HFFc6 (cell line): ENCODE results near the gene CTNNA2. TPM values are rescaled to one million over a fixed set of nuclear protein-coding genes. Genes with fewer than 3 reads are reported as not detected.

ENCODE experiments used
- DNase-seq: peaks from one replicate; pipeline ENCODE4 v3.0.0-alpha.2; 2018
- H3K27ac Mint-ChIP-seq: 2 replicates; pipeline ENCODE4 v1.8.0; 2020; ENCODE audit warnings: mild to moderate bottlenecking, mixed read lengths
- H3K27me3 Mint-ChIP-seq: 2 replicates; pipeline ENCODE4 v1.8.0; 2021; ENCODE audit warnings: mild to moderate bottlenecking, moderate library complexity, mixed read lengths; ENCODE audit not compliant: insufficient read depth
- H3K36me3 Mint-ChIP-seq: 2 replicates; pipeline ENCODE4 v1.8.0; 2021; ENCODE audit warnings: low read depth, mixed read lengths
- H3K4me1 Mint-ChIP-seq: 2 replicates; pipeline ENCODE4 v1.8.0; 2020; ENCODE audit warnings: low read depth, mixed read lengths
- H3K4me3 Mint-ChIP-seq: 2 replicates; pipeline ENCODE4 v1.8.0; 2020; ENCODE audit warnings: mild to moderate bottlenecking, moderate library complexity, mixed read lengths
- H3K9me3 Mint-ChIP-seq: 2 replicates; pipeline ENCODE4 v1.8.0; 2020; ENCODE audit warnings: mild to moderate bottlenecking, mixed read lengths
- long read RNA-seq: library from polyadenylated mRNA; unstranded; transcript quantifications from one replicate; pipeline ENCODE4 v2.0.0, GENCODE V29; 2019
- total RNA-seq, 6 experiments: library from RNA; stranded (reverse); fragmentation: NEBNext Ultra II Directional; extraction: Animal tissue kit (Norgen Biotek cat#: 25700); gene quantifications; 2 replicates in 1 of 6; 3 replicates in 5 of 6; pipeline ENCODE4 v1.2.3, GENCODE V29; 2021
- TF ChIP-seq, protein P1 (sequence below): fragments of 200-600 bp; sonication (generic); IDR thresholded peaks from 2 replicates; pipeline ENCODE4 v1.5.0; 2021; ENCODE audit warnings: antibody characterized with exemption, mild to moderate bottlenecking

CTNNA2 gene
- not detected for total RNA-seq
- long read RNA-seq: 0 reads

DNA sequence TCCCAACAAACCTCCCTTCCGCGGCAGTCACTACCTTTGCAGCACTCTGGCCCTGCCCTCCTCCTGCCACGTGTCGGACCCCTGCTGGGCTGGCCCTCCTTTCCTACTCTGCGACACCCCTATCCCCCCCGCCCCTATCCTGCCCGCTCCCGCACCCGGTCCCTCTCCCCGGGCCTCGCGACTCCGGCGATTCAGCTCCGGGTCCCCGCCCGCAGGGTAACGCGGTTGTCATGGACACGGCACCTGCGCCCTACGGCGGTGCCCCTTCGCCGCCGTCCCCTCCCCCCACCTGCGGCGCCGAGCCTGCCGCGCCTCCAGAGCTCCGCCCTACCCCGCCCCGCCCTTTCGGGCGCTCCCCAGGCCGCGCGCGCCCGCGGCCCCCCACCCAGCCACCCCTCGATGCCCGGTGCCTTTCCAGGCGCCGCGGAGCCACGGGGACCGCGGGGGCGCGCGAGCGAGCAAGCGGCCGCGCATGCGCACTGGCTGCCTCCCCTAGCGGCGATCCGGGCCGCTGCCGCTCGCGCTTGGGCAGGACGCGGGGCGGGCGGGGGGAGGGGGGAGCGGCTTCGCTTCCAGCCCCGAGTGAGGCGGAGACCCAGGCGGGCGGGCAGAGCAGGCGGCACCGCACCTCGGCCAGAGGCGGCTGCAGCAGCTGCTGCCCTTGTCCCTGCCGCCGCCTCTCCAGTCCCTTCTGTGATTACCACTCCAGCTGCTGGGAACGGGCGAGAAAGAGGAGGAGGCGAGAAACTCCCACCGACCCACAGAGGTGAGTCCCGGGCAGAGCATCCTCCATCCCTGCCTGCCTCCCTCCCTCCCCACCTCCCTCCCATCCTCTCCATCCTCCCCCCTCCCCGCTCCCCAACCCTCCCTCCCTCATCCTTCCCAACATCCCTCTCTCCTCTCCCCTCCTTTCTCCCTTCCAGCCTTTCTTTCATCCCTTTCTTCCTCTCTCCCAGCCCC is at the start of gene CTNNA2:
Gene CTNNA2 (plus strand): TSS at position 610 of the 960 bp plus-strand sequence.
- DNase-seq: no peak
- Mint-ChIP-seq H3K4me3 (no peak within 1 kb of the TSS), H3K27me3 (0 out of 2 replicates have a peak, but pooled peaks cover 2% of the 10 kb centered on the region), H3K27ac (no peak within 1 kb of the TSS), H3K36me3 (no peaks in the 10 kb centered on the region), H3K9me3 (peaks cover 13% of the 10 kb centered on the region), H3K4me1 (no peaks in the 10 kb centered on the region)
- TF ChIP-seq, protein P1, sequence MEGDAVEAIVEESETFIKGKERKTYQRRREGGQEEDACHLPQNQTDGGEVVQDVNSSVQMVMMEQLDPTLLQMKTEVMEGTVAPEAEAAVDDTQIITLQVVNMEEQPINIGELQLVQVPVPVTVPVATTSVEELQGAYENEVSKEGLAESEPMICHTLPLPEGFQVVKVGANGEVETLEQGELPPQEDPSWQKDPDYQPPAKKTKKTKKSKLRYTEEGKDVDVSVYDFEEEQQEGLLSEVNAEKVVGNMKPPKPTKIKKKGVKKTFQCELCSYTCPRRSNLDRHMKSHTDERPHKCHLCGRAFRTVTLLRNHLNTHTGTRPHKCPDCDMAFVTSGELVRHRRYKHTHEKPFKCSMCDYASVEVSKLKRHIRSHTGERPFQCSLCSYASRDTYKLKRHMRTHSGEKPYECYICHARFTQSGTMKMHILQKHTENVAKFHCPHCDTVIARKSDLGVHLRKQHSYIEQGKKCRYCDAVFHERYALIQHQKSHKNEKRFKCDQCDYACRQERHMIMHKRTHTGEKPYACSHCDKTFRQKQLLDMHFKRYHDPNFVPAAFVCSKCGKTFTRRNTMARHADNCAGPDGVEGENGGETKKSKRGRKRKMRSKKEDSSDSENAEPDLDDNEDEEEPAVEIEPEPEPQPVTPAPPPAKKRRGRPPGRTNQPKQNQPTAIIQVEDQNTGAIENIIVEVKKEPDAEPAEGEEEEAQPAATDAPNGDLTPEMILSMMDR: no peak

DNA sequence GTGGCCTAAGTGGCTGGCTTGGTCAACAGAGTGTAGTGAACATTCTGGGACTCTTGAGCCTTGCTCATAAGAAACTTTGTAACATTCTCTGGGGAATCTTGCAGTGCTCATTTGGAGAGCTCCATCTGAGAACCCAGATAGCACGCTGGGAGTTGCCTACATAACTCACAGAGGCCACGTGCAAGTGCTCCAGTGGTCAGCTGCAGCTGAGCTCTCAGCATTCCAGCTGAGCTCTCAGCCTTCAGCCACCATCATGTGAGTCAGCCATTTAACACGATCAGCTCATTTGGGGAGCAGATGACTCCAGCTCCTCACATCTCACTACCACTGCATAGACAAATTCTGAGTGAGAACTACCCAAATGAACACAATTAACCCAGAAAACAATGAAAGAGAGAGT is 25.5 kb upstream of the CTNNA2 start:
- DNase-seq: no peak
- no peaks in the 10 kb centered on the region for H3K4me1 Mint-ChIP-seq
- no peak overlapping the region for H3K27ac Mint-ChIP-seq
- no peak overlapping the region for H3K4me3 Mint-ChIP-seq
- TF ChIP-seq, protein P1: no peak
- peaks cover 31% of the 10 kb centered on the region for H3K9me3 Mint-ChIP-seq
- no peaks in the 10 kb centered on the region for H3K27me3 Mint-ChIP-seq
- no peaks in the 10 kb centered on the region for H3K36me3 Mint-ChIP-seq

DNA sequence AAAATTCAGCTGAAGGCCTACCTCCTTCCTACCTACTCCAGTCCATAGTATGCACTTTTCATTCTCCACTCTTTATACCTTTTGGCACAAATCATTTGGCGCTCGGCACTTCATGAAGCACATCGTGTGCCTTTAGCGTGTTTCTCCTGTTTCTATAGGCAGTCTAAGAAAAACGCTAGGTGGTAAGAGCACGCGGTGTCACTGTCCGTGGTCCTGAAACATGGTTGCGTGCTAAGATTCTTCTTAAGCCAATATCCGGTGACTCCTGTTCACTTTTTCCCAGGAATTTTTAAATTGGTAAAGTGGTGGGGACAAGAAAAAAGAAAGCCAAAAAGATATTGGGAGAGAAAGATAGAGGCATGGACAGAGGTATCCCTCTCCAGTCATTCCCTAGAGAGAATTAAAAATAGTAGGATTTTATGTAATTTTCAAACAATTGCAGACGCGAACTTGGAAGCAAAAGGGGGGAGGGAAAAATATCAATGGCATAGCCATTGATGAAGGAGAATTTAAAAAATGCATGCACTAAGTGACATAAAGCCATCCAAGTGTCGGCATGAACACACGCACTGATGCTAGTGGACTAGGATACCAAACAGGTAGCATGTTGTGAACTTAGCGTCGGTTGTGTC is 1.4 kb upstream of the CTNNA2 start:
- 0 out of 2 replicates have a peak, but pooled peaks cover 2% of the 10 kb centered on the region for H3K27me3 Mint-ChIP-seq

DNA sequence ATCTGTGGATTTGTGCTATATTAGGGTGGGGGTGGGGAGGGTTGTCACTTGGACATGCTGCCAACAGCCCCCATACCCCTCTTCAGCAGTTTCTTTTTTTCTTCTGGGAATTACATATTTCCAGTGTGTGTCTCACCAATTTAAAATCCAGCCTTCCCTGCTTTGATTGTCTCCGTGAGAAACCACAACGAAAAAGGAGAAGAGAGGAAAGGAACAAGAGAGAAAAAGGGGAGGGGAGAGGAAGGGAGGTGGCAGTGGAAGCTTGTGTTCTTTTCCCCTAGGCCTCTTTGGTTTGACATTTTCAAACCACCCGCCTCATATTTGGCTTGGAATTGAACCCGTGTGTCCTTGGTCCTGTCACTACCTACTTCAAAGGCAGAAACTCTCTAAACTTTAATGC is 860 bp downstream of the CTNNA2 start:
- DNase-seq: no peak
- no peaks in the 10 kb centered on the region for H3K4me1 Mint-ChIP-seq
- peaks cover 9% of the 10 kb centered on the region for H3K9me3 Mint-ChIP-seq
- H3K36me3 Mint-ChIP-seq: no peaks in the 10 kb centered on the region
- no peak overlapping the region for H3K4me3 Mint-ChIP-seq
- H3K27me3 Mint-ChIP-seq: 0 out of 2 replicates have a peak, but pooled peaks cover 2% of the 10 kb centered on the region
- TF ChIP-seq, protein P1: no peak
- H3K27ac Mint-ChIP-seq: no peak overlapping the region

More for the DNA sequence above, 1.4 kb upstream of the CTNNA2 start:
- peaks cover 13% of the 10 kb centered on the region for H3K9me3 Mint-ChIP-seq
- H3K4me1 Mint-ChIP-seq: no peaks in the 10 kb centered on the region
- TF ChIP-seq, protein P1: no peak
- no peaks in the 10 kb centered on the region for H3K36me3 Mint-ChIP-seq
- H3K4me3 Mint-ChIP-seq: no peak overlapping the region
- no peak for DNase-seq
- no peak overlapping the region for H3K27ac Mint-ChIP-seq

DNA sequence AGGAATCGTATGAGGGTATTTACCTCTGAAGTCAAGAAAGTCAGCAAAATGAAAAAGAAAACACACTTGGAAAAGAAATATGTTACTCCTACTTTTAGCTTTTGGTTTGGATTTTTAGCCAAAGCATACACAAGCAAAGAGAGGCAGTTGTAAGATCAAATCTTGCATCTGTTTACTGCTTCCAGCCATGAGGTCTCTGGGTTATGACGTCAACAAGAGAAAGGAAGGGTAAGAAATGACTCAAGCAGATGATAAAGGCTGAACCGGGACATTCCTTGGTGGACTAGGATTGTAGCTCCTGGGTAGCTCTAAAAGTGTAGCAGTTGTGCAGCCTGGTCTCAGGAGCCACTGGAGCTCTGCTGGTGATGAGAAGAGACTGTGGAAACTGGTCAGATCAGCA is 16.8 kb downstream of the CTNNA2 start:
- no peaks in the 10 kb centered on the region for H3K36me3 Mint-ChIP-seq
- no peak overlapping the region for H3K27ac Mint-ChIP-seq
- H3K27me3 Mint-ChIP-seq: no peaks in the 10 kb centered on the region; the same call in 1 of the 2 replicates
- no peak overlapping the region for H3K4me3 Mint-ChIP-seq
- no peaks in the 10 kb centered on the region for H3K4me1 Mint-ChIP-seq
- H3K9me3 Mint-ChIP-seq: peaks cover 5% of the 10 kb centered on the region; the same call in 1 of the 2 replicates
- TF ChIP-seq, protein P1: no peak
- DNase-seq: no peak
